SU-DHL-6 (cell line): Measurements from ENCODE around the gene NOX5.

Experiments used
- CTCF ChIP-seq: fragments of 200-600 bp; sonication (generic); IDR thresholded peaks from one replicate; pipeline ENCODE4 v1.5.1; 2017; ENCODE audit warnings: antibody characterized with exemption, mild to moderate bottlenecking, low read length, moderate library complexity; ENCODE audit not compliant: insufficient read depth, poor library complexity, severe bottlenecking
- EZH2phosphoT487 ChIP-seq: fragments of 200-600 bp; sonication (generic), shearing (Covaris generic); conservative IDR thresholded peaks from 2 replicates; pipeline ENCODE4 v1.6.1; 2018; ENCODE audit warnings: mild to moderate bottlenecking, antibody characterized with exemption, low read length, moderate library complexity, mixed read lengths

- TF ChIP-seq CTCF: no peak
- TF ChIP-seq EZH2phosphoT487: no peak
These were observed at the start of gene NOX5 for GRCh38 chr15:69014454-69014853.
